ENCODE results near the gene NAIF1.
"Not testable (repeated sequence)": the region's sequence is repeated elsewhere in the genome, so short reads cannot be mapped to it uniquely, and the experiment has no call there.

Gene NAIF1

GRCh38 chr9:128066713-128067644 lies at the start of gene NAIF1:
Gene NAIF1 (minus strand): TSS chr9:128067320. CDS start chr9:128067101, 219 bp downstream.
- DNase-seq: peak; percentile 92

- DNase-seq: no peak
Measured at GRCh38 chr9:128116104-128117083, 49.3 kb upstream of the NAIF1 start.

- DNase-seq: no peak
Measured at GRCh38 chr9:128115187-128116103, 48.3 kb upstream of the NAIF1 start.

- no peak for DNase-seq
Measured at GRCh38 chr9:128114326-128115186, 47.4 kb upstream of the NAIF1 start.

- no peak for DNase-seq
Measured at GRCh38 chr9:128113526-128114325, 46.6 kb upstream of the NAIF1 start.

GRCh38 chr9:128111726-128112125 lies 44.6 kb upstream of the NAIF1 start:
- not testable (repeated sequence) for DNase-seq

DNA sequence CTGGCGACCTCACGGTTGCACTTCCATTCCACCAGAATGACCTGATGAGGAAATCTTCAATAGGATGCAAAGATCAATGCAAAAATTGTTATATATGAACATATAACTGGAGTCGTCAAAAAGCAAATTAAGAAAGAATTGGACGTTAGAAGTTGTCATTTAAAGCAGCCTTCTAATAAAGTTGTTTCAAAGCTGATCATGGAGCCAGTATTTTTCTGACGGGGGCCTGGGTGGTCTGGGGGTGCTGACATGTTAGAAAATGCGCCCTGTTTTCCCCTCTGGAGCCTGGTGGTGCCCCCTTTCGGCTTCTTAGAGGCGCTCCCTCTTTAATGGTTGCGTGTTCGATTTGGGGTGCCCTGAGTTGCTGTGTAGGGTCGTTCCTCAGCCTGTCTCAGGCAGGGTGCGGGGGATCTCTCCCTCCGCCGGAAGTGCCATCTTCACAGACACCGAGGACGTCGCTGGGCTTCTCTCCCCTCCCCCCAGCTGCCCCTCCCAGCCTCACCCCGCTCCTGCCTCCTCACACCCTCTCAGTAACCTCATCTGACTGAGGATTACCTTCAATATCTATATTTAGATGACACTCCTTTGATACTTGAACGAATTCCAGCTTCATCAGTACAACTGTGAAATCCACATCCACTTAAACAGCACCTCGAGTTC lies 42.1 kb upstream of the NAIF1 start:
- DNase-seq: no peak

DNA sequence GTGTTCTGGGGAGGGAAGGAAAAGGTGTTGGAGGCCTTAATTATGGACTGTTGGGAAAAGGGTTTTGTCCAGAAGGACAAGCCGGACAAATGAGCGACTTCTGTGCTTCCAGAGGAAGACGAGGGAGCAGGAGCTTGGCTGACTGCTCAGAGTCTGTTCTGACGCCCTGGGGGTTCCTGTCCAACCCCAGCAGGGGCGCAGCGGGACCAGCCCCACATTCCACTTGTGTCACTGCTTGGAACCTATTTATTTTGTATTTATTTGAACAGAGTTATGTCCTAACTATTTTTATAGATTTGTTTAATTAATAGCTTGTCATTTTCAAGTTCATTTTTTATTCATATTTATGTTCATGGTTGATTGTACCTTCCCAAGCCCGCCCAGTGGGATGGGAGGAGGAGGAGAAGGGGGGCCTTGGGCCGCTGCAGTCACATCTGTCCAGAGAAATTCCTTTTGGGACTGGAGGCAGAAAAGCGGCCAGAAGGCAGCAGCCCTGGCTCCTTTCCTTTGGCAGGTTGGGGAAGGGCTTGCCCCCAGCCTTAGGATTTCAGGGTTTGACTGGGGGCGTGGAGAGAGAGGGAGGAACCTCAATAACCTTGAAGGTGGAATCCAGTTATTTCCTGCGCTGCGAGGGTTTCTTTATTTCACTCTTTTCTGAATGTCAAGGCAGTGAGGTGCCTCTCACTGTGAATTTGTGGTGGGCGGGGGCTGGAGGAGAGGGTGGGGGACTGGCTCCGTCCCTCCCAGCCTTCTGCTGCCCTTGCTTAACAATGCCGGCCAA lies 41.3 kb upstream of the NAIF1 start:
- DNase-seq: no peak

GRCh38 chr9:128107468-128108268 lies 40.5 kb upstream of the NAIF1 start:
- DNase-seq: no peak

- DNase-seq: no peak
Measured at GRCh38 chr9:128106940-128107467, 39.9 kb upstream of the NAIF1 start.

- no peak for DNase-seq
Measured at GRCh38 chr9:128106181-128106939, 39.2 kb upstream of the NAIF1 start.

DNA sequence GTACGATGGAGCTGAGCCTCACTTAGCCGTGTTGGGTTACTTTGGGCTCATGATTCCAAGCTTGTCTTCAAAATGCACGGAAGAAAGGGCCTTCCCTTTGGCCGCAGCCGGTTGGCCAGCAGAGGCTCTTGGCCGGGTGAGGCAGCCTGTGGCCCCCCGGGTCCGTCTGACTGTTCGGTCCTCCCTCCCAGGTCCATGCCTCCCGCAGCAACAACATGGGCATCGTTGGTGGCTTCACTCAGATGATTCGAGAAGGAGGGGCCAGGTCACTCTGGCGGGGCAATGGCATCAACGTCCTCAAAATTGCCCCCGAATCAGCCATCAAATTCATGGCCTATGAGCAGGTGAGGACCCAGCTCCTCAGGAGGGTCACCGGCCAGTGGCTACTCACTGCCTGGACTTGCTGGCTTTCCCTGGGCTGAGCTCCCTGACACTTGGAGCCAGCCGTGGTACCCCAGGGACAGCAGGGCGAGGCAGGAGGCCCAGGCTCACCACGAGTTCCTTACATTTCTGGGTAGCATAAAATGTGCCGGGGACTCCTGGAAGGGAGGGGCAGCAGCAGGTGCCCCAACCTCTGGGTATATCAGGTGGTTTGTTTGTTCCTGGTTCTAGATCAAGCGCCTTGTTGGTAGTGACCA lies 38.5 kb upstream of the NAIF1 start:
- no peak for DNase-seq

DNA sequence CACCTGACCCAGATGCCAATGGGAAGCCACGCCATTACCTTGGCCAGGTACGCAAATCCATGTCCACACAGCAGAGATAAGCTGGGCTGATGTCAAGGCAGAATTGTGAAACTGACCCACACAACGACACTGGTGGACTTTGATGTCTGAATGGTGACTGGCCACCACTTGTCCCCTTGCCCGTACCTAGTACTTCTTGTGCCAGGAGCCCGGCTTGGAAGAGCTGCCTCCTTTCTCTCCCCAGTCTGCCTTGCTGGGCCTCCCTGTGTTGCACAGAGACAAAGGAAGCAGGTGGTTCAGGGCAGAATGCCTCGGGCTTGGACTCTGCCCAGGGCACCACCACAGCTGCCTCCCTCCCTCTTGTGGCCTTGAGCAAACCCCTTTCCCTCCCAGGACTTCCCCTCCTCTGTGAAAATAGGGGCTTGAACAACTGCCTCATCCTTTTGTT lies 37.1 kb upstream of the NAIF1 start:
- no peak for DNase-seq

DNA sequence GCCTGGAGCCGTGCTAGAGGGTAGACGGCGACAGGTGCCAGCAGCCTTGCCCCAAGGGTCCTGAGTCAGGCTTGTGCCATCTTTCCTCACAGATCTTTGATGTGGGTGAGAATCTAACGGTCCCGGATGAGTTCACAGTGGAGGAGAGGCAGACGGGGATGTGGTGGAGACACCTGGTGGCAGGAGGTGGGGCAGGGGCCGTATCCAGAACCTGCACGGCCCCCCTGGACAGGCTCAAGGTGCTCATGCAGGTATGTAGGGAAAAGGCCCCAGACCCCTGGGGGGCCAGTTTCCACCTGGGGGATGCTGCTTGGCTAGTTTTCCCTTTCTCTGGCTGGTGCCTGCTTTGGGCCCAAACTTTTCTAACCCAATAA lies 36.5 kb upstream of the NAIF1 start:
- DNase-seq: no peak

DNA sequence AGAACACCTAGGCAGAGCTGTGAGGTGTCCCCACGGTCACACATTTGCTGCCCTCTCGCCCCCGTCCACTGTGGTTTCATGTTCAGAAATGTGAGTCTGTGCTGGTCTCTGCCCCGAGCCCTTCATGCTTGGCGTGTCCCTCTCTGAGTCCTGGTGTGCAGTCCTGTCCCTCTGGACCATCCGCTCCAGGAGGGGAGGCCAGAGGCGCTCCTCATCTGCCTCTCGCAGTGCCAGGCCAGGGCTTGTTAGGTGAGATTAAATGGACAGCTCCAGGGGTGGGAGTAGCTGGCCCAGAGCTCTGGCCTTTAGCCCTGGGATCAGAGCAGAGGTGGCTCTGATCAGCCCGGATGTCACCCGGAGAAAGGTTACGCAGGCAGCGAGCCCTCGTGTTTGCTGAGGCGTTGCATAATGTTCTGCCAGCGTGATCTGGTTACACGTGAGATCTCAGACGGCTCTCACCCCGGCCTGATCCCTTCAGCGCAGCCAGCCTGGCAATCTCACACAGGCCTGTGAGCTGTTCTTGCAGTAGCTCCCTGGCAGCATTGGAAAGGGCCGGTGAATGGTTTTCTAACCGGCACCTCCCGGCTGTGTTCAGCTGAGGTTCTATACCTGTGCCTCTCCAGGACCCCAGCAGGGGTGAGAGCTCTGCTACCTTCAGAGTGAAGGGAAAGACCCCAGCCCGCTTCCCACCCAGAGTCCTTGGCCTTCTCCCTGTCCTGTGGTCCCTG lies 35.9 kb upstream of the NAIF1 start:
- no peak for DNase-seq

DNA sequence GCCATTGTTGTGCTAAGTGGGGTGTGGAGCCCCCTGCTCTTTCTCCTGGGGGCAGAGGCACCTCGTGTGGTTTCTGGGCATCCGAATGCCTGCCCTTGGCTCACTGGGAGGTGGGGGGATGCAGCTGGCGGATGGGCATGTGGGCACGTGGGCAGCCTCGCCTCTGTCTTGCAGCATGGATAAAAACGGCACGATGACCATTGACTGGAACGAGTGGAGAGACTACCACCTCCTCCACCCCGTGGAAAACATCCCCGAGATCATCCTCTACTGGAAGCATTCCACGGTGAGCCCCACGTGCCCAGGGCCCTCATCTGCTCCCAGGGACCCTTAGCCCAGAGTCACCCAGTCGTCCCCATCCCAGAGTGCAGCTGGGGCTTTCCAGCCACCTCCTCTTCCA lies 35.1 kb upstream of the NAIF1 start:
- no peak for DNase-seq
